Stimulated activated CD4-positive, alpha-beta T cell treated with anti-CD3 and anti-CD28 coated beads, Interleukin-12 subunit alpha, Interleukin-12 subunit beta, amount 100 ng/mL, for 24 hours (primary cell): ENCODE data around the gene PPP2R5C.

ENCODE experiments used
- DNase-seq, 2 experiments: peaks; one replicate each; pipeline ENCODE4 v3.0.0-alpha.2; 2020; ENCODE audit warnings: low read depth in 2 of 2

The PPP2R5C gene

DNA sequence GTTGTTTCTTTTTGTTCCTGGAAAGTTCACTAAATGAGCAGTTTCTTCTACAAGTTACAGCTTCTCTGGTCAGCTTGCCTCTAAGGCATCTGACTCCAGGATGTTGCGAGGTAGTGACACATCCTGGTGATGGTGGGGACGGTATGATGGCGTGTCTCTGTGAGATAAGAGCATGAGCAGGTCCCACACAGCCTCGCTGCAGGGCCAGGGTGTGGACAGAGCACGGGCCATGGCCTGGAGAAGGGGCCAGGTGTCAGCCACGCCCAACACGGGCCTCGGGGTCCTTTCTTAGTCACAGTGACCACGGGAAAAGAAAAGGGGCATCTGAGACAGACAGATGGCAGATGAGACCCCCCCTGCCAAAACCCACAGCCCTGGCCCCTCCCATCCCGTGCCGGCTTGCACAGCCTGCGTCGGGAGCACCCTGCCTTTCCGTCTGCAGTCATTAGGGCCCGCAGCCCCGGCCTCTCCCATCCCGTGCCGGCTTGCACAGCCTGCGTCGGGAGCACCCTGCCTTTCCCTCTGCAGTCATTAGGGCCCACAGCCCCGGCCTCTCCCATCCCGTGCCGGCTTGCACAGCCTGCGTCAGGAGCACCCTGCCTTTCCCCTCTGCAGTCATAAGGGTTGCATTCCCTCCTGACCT is 123.5 kb downstream of the PPP2R5C start:
- no peak for DNase-seq

DNA sequence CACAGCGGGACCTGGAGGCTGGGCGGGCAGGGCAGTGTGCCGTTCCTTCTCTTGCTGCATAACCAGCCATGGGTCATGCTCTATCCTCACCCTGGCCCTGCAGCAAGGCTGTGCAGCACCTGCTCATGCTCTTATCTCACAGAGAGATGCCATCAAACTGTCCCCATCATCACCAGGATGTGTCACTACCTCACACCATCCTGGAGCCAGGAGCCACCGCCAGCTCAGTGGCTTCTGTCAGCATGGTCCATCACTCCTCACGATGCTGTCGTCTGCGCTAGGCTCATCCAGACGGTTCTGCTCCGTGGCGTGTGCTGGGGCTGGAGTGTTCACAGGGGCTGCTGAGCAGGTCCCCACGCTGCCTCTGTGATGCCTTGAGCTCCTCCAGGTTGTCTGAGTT is 125.7 kb downstream of the PPP2R5C start:
- DNase-seq, result no peak

DNA sequence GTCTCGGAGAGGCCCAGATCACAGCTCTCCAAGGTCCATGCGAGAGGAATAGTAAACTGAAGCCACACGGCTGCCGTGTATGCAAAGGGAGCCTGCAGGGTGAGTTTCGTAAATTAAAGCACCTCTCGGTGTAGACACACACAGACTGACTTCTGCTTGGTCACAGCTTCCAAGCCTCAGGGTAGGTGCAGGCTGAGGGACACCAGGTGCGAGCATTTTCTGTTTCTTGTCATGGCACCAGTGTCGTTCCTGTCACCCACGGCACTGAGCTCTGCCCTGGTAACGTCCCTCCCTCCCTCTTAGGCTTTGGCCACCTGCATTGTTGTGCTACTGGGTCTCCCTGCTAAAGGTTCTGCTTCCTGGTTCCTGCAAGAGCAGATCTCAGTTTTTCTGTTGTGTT is 126.7 kb downstream of the PPP2R5C start:
- no peak for DNase-seq

DNA sequence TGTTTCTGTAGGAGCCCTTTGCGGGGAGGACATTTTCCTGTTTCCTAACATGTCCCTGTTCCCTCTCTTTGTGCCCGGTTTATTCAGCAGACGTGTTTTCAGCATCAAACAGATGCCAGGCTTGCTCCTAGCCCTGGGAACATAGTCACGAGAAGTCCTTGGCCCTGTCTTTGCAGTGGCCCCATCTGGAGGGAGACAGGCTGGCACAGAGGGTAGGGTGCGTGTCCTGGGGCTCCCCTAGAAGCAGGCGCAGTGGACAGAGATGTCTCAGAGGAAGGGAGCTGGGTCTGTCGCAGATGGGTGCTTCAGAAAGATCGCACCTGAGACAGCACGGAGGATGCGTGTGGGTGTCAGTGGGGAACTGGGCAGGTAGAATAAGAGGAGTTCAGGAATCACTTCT is 127.9 kb downstream of the PPP2R5C start:
- DNase-seq, result no peak

DNA sequence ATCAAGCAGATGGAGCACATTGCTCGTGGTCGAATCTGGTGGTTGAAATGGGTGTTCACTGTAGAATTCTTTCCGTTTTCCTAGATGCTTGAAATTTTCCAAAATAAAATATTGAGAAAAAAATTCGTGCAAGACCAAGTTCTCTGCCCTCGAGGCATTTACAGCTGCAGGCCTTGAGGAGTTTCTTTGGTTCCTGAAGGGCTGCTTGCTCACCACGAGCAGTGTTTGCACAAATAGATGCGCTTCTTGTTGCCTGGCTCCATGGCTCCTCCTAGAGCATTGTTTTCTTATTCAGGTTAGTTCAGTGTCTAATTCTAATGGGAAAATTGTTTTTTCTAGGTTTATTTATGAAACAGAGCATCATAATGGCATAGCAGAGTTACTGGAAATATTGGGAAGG is 128.4 kb downstream of the PPP2R5C start:
- no peak for DNase-seq

DNA sequence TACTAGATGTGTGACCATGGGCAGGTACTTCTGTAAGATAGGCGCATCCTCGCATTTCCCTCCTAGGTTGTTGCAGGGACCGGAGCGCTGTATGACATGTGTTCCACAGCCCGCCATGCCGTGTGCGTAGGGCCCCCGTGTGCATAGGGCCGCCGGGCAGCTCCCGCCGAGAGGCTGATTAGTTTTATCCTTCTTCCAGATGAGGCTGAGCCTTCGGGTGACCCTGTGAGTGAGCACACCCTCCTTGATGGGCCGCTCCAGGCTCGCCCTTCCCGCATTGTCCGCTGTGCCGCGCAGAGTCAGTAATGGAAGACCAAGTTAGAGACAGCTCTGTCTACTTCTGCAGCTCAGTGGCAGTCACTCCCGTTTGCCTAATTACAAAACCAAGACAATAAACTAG is 130.0 kb downstream of the PPP2R5C start:
- DNase-seq, result no peak

DNA sequence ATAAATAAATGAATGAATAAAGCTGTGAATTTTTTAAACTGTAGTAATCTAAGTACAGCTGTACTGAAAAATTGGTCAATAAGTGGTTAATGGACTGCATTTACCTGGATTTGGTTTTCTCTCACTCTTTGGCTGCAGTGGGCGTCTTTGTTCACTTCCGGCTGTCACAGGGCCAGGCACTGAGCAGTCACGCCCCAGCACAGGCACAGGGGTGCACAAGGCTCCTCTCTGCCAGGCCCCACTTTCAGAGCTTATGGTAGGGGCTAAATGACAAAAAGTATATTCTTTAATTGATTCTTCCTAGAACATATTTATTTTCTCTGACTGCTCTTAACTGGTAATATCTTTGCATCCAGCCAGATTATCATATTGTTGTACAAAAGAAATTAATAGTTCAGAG is 132.2 kb downstream of the PPP2R5C start:
- DNase-seq, result no peak

DNA sequence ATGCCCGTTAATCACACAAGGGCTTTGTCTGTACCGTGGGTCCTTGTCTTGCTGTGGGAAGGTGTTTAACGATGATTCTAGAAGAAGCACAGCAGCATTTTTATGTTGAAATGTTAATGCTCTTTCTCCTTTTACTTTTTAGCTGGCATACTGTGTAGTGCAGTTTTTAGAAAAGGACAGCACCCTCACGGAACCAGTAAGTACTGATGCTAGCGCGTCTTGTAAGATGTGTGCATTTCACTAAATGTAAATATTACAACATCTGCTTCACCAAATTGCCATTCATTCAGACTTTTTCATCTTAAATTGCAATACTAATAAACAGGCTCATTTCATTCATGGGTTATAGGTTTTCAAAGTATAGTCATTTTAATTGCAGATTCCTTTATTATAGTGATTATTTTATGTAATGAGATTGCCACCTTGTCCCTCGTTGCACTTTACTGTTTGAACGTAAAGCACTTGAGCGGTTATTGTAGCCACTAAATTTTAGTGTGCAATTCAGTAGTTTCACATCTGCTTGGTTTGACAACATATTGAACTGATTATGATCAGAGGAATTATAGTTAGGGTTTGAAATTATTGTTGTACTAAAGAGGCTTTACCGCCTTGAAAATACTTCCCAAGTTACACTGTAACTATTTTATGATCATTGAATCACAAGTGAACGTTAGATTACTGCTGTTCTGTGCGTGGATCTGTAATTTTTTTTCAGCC is 133.0 kb downstream of the PPP2R5C start:
- no peak for DNase-seq

DNA sequence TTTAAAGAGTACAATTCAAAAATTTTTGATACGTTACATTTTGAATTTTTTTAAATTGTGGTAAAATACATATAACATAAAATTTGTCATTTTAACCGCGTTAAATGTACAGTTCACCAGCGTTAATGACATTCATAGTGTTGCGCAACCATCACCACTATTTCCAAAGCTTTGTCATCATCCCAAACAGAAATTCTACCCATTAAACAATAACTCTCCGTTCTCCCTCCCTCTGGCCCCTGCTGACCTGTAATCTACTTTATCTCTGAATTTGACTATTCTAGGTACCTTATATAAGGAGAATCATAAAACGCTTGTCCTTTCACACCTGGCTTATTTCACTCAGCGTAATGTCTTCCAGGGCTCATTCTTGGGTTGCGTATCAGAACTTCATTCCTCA is 133.7 kb downstream of the PPP2R5C start:
- DNase-seq, result no peak

DNA sequence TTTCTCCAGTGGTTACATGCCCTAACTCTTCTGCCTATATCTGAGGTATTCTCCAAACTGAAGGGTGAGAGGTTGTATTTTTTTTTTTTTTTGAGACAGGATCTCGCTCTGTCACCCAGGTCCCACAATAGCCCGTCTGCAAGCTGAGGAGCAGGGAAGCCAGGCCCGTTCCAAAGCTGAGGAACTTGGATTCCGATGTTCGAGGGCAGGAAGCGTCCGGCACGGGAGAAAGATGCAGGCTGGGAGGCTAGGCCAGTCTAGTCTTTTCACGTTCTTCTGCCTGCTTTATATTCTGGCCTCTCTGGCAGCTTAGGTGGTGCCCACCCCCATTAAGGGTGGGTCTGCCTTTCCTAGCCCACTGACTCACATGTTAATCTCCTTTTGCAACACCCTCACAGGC is 135.8 kb downstream of the PPP2R5C start:
- DNase-seq, result no peak

DNA sequence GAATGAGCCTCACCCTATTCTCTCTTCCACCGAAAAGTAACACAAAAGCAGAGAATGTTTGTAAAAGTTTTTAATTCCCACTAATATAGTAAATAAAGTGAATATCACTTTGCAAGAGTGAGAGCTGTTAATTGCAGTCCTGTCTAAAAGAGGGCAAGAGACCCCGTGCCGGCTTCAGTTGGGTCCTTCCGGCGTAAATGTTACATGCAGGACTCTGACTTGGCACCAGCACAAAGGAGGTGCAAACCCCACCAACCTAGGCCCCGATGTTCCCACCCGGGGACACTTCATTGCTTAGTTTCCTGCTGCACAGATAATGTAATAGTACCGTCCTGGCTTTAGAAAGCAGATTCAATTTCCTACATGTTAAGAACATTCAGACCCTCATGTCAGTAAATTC is 136.9 kb downstream of the PPP2R5C start:
- no peak for DNase-seq

DNA sequence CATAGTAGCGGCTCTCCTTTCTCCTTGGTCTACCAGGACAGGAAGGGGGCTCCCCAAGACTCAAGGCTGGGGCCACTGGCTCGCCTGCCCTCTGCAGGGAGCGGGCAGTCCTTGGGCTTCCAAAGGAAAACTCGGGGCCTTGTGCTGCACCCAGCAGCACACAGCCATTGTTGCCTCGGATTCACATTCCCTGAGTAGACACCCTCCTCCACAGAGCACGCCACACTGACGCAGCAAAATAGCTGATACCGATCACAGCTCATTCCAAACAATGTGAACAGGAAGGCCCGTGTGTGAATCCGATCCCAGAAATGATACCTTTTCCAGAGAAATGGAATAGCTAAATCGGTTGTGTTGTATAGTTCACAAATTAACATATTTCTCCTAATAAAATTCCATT is 137.8 kb downstream of the PPP2R5C start:
- DNase-seq, result no peak

DNA sequence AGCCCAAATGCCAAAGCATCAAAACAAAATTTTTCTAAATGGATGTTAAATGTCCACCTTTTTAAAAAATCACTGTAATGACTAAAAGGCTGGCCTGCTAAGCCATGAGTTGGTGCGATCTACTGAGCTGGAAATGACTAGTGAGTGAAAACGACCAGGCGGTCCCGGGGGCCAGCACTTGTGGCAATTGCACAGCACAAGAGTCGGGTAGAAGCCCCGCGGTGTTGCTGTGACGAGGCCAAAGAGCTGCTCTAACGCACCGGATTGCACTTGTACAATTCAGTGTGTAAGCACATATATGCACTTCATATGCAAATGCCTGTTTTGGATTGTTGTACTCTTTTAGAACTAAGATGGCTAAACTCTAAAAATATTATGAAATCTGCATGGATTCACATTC is 138.7 kb downstream of the PPP2R5C start:
- no peak for DNase-seq

DNA sequence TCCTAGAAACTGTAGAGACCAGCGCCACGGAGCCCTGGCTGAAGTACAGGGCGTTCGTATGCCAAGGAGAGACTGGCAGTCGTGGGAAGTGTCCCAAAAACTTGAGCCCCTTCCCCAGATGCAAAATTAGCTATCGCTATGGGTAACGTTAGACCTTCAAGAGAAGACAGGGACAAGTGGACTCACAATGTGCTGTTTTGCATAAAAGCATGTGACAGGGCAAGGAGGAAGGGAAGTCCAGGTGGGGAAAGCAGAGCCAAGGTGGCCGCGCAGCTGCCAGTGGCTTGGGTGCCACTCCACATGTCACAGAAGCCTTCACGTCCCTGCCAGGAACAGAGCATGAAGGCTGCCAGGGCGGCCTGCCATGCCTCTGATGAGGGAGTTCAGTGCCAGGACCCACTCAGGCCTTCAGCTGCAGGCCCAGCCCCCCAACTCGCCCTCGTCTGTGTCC is 141.6 kb downstream of the PPP2R5C start:
- DNase-seq, result no peak

DNA sequence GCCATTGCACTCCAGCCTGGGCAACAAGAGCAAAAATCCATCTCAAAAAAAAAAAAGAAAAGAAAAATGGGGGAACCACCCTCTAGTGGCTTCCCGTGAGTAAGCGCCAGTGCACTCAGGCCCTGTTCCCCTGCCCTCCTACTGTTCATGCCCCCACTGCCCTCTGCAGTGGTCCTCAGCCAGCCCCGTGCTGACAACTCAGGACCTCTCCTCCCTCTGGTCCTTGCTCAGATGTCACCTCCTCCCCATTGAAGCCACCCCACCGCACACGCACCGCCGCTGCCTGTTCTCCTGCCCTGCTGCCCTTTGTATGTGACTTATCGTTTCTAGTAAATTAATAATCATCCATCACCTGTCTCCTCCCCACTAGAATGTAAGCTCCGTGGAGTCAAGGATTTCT is 144.1 kb downstream of the PPP2R5C start:
- no peak for DNase-seq

DNA sequence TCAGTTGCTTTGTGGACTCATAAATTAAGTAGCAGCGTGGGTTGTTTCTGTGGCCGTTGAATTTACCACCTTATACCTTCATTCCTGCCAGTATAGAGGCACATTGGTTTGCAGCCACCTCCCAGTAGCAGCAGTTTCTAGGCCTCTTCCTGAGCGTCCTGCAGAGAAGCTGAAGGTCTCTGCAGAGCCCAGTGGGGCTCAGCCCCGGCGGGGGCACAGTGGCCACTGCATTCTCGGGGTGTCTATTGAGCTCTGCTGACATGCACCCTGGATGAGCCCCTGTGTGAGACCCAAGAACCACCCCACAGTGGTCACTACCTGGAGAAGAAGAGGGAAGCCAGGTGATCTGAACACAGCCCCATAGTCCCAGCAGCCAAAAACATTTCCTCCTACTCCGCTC is 145.1 kb downstream of the PPP2R5C start:
- no peak for DNase-seq

DNA sequence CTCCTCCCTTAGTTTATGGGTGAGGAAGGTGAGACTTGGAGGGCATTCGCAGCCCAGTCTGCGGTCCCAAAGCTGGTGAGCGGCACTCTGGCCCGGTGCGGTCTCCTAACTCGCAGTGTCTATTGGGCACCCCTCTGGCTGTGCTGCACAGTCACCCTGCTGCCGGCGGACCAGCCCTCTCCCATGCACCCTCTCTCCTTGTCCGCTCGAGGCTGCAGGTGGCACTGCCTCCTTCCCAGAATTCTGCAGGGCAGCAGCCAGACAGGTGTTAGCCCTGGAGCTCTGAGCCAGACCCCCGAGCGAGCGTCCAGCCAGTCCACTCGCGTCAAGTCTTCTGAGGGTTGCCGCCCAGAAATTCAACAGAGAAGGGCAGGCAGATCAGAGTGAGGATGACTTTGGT is 146.1 kb downstream of the PPP2R5C start:
- DNase-seq, result no peak

DNA sequence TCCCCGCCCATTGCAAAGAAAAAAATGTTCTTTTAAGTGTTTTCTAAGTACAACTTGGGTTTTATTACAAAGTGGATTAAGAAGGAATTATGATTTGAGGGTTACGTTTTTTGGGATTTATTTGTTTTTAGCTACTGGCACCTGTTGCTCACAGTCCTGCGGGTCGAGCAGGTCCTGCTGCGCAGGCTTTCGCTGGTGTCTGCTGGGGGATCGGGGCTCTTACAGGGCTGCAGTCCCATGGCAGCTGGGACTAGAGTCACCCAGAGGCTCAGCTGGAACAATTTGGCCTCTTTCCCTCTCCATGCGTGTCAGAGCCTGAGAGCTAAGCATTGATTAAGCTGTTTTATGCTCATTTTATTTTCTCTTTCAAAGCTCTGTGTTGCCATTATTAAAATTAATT is 147.3 kb downstream of the PPP2R5C start:
- no peak for DNase-seq

DNA sequence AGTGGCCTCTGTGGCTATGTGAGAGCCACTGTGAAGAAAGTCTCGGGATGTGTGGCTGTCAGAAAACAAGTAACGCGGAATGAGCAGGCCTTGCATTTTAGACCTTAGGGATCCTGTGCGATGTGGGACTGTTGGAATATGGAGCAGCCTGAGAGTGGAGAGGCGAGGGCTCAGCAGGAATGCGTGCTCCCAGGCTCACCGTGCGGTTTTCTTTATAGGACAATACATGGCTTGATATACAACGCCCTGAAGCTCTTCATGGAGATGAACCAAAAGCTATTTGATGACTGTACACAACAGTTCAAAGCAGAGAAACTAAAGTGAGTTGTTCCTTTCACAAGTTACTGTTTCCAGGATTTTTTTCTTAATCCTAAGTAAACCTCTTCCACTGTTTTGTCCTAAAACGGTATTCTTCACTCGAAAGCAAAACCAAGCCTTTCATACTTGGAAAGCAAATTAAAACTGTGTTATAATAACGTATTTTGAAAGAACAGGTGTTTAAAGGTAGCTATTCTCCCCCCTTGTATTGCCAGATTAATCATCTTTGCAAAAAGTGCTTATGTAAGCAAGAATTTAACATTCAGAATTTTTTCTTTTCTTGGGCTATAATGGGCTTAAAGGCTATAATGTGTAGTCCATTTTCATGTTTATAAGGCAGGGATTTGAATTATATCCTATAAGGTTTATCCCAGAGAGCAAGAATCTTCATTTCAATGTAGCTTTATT is 148.0 kb downstream of the PPP2R5C start:
- DNase-seq, result no peak

DNA sequence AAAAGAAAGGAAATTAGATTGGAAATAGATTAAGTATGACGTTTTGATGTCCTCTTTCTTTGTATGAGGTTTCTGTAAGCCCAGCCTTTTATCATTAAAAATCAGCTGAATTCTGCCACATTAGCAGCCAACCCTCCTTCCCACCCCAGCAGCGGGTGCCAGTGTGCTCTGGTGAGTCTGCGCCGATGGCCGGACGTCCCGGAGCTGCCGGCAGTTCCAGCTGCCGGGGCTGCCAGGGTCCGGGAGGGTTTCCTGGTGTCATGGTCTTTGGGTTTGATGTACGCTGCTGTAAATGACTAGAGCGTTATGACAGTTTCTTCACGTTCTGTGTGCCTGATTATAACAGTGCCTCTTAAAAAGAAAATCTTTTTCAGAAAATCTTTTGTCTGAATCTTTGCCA is 151.3 kb downstream of the PPP2R5C start:
- no peak for DNase-seq

DNA sequence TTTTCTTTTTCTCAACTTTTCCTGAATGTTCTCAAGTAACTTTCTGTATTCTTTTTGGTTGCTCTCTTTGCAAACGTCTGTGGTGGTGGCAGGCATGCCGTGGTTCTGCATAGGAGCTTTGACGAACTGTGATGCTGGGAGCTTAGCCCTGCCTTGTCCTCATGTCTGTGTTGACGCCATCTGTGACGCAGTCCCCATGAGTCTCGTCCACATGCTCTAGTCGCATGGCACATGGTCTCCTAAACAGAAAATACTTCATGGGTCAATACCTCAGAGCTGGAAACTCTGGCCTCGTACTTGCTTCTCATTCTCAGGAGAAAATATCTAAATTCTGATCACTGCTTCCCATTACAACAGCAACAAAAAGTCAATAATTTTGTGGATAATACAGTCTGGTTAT is 152.6 kb downstream of the PPP2R5C start:
- no peak for DNase-seq

DNA sequence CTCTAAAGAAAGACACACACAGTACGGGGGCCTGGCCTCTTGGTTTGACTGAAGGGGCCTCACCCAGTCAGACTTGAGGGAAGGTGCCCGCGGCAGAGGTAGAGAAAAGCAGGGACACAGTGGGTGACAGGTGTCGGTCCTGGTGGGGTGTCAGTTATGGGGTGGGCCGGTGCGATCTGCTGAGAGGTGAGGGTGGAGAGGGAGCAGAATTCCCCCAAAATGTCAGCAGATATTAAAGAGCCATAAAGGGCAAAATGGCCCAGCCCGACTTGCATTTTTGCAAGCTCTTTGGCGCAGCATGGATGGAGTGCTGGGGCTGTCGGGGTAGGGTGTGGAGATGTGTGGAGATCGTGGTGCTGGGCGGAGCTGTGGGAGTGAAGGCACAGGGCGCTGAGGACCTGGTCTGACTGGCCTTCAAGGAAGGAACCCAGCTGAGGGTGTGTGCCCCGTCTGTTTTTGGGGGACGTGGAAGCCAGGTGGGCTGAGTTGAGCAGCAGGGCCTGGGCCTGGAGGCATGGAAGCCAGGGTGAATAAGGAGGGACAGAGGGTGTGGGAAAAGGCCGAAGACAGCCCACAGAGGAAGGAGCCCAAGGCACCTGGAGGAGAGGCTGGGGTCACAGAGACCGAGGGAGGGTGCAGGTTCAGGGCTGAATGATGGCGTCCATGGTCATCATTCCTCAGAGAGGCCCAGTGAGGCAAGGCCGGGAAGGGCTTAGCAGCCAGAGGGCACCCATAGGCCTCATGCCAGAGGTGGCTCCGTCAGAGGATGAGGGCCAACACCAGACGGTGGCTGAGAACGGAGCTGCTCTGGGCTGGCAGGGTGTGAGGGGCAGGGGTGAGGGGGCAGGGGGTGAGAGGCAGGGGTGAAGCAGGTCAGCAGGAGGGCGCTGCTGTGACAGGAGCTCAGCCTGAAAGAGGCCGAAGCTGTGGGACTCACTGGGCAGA is 154.6 kb downstream of the PPP2R5C start:
- DNase-seq, result no peak
